Natural killer cell (primary cell): ENCODE measurements around the gene MAPK8IP1. TPM values are rescaled to one million over a fixed set of nuclear protein-coding genes. Genes with fewer than 3 reads are reported as not detected.

Experiments
- ATAC-seq, 3 donors: fragments of 150-1000 bp in 2 of 3; fragments of 200-7000 bp in 1 of 3; cut with Tn5 transposase; 1 replicate in 1 of 3; 2 replicates in 2 of 3; pipeline ENCODE4 v1.10.0; 2021; ENCODE audit warnings: mild to moderate bottlenecking in 2 of 3, moderate library complexity in 2 of 3
- DNase-seq, 2 donors: peaks; one replicate each; pipeline versions ENCODE4 v3.0.0 to v3.0.0-alpha.2; 2013 to 2021; ENCODE audit warnings: mixed read lengths in 1 of 2
- H3K27ac ChIP-seq: one replicate; pipeline ENCODE4 v1.5.1; 2013; ENCODE audit warnings: mild to moderate bottlenecking, low read length
- H3K27me3 ChIP-seq: one replicate; pipeline ENCODE4 v1.6.1; 2013; ENCODE audit warnings: low read length; ENCODE audit not compliant: control insufficient read depth, insufficient read depth
- H3K36me3 ChIP-seq: one replicate; pipeline ENCODE4 v1.6.1; 2013; ENCODE audit warnings: low read length; ENCODE audit not compliant: control insufficient read depth, insufficient read depth
- H3K4me1 ChIP-seq: one replicate; pipeline ENCODE4 v1.6.1; 2013; ENCODE audit warnings: low read length; ENCODE audit not compliant: control insufficient read depth, insufficient read depth
- H3K4me3 ChIP-seq: one replicate; pipeline ENCODE4 v1.5.1; 2013; ENCODE audit warnings: low read length
- H3K9me3 ChIP-seq: one replicate; pipeline ENCODE4 v1.6.1; 2013; ENCODE audit warnings: low read length; ENCODE audit not compliant: control insufficient read depth, insufficient read depth
- H3K27ac Mint-ChIP-seq, 2 donors: one replicate each; pipeline ENCODE4 v1.8.0; 2022; ENCODE audit warnings: mild to moderate bottlenecking in 2 of 2, mixed read lengths in 2 of 2, moderate library complexity in 1 of 2
- H3K27me3 Mint-ChIP-seq, 2 donors: one replicate each; pipeline ENCODE4 v1.8.0; 2022; ENCODE audit warnings: low read depth in 2 of 2, mixed read lengths in 2 of 2
- H3K36me3 Mint-ChIP-seq: one replicate; pipeline ENCODE4 v1.8.0; 2022; ENCODE audit warnings: mixed read lengths
- H3K4me1 Mint-ChIP-seq, 2 donors: one replicate each; pipeline ENCODE4 v1.8.0; 2022; ENCODE audit warnings: mixed read lengths in 2 of 2
- H3K4me3 Mint-ChIP-seq: one replicate; pipeline ENCODE4 v1.8.0; 2022; ENCODE audit warnings: mild to moderate bottlenecking, moderate library complexity, mixed read lengths
- H3K9me3 Mint-ChIP-seq, 2 donors: one replicate each; pipeline ENCODE4 v1.8.0; 2022; ENCODE audit warnings: mixed read lengths in 2 of 2
- WGBS: methylation state at CpG from one replicate; pipeline ENCODE4 v1.1.7; 2013; ENCODE audit warnings: missing lambda C conversion rate; ENCODE audit not compliant: insufficient coverage; 5-methylcytosine and 5-hydroxymethylcytosine counted together
- intact Hi-C: fragments of 100-400 bp; cut with micrococcal nuclease; formaldehyde crosslinking; loops from one replicate; pipeline ENCODE4 v1.14.2; 2022
- total RNA-seq, 4 donors: library from RNA; stranded (reverse); fragments of 120-200 nt in 1 of 4; gene quantifications; one replicate each; pipeline versions ENCODE4 v1.2.3 to v1.2.4, GENCODE V29; 2013 to 2022
- TF ChIP-seq, protein P1 (sequence below): fragments of 200-600 bp; IDR thresholded peaks from one replicate; pipeline ENCODE4 v1.8.0; 2022; ENCODE audit warnings: antibody characterized with exemption

Gene MAPK8IP1
- total RNA-seq, 3 donors from 2014 or later (not counting 1 experiment from before 2014, with no cell fraction given) = 9.7 to 21.5 (median 13.9) TPM

DNA sequence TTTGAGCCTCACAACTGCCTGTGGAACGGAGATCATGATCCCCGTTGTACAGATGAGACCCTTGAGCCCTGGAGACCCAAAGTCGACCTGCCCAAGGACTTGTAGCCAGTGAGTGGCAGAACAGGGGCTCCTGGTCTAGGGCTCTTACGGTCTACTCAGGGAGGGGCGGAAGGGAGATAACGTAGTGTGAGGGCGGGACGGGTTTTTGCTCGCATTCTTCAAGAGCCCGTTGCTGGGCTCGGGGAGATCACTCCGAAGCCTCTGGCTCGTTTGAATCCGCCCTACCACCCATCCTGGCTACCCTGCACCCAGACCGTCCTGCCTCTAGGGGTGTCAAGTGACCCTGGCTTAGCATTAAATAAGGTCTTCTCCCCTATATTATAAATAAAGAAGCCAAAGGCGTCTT is 37.5 kb upstream of the MAPK8IP1 start:
- Histone ChIP-seq H3K9me3 (no peaks in the 10 kb centered on the region), H3K36me3 (peaks cover 1% of the 10 kb centered on the region), H3K4me3 (peak overlapping the region; percentile 82), H3K27ac (peak overlapping the region; percentile 90), H3K27me3 (no peaks in the 10 kb centered on the region), H3K4me1 (peaks cover 27% of the 10 kb centered on the region)
- peak; percentile 8 to 12 (median 11) for ATAC-seq
- Mint-ChIP-seq H3K27me3 (no peaks in the 10 kb centered on the region), H3K36me3 (no peaks in the 10 kb centered on the region), H3K4me1 (peaks cover 40 to 50% of the 10 kb centered on the region in 2 donors), H3K9me3 (no peaks in the 10 kb centered on the region), H3K4me3 (peak overlapping the region; percentile 90), H3K27ac (peak overlapping the region; percentile 96 to 98)
- intact Hi-C loops = loop anchor here (1.0 to 5.0 kb wide), 4 partner anchors 43 to 274 kb away; partner anchors contain the start of genes PHF21A and SLC35C1
- TF ChIP-seq, protein P1, sequence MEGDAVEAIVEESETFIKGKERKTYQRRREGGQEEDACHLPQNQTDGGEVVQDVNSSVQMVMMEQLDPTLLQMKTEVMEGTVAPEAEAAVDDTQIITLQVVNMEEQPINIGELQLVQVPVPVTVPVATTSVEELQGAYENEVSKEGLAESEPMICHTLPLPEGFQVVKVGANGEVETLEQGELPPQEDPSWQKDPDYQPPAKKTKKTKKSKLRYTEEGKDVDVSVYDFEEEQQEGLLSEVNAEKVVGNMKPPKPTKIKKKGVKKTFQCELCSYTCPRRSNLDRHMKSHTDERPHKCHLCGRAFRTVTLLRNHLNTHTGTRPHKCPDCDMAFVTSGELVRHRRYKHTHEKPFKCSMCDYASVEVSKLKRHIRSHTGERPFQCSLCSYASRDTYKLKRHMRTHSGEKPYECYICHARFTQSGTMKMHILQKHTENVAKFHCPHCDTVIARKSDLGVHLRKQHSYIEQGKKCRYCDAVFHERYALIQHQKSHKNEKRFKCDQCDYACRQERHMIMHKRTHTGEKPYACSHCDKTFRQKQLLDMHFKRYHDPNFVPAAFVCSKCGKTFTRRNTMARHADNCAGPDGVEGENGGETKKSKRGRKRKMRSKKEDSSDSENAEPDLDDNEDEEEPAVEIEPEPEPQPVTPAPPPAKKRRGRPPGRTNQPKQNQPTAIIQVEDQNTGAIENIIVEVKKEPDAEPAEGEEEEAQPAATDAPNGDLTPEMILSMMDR = no peak
- DNase-seq = peak; percentile 47 to 72
- 1% methylated on average over 16 of the region's 16 CpGs for WGBS

DNA sequence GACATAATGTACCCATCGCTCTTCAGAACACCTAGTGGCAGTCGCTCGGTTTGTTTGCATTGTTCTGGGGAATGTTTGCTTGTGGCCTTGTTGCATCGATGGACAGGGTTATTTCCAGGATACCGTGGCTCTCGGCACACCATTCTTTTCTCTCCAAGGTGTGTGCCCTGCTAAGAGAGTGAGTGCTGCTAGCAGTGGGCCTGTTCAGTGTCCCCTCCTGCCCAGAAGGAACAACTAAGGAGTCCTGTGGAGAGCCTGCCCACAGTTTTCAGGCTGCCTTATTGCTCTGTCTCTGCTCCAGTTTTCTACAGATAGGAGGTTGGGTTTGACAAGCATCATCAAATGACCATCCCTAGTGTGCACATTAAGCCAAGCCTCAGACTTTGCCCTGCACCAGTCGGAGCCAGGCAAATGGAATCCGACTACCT is 36.8 kb upstream of the MAPK8IP1 start:
- Histone ChIP-seq H3K4me3 (no peak overlapping the region), H3K27me3 (no peaks in the 10 kb centered on the region), H3K36me3 (peaks cover 1% of the 10 kb centered on the region), H3K9me3 (no peaks in the 10 kb centered on the region), H3K4me1 (peaks cover 27% of the 10 kb centered on the region), H3K27ac (no peak overlapping the region)
- no peaks in the 10 kb centered on the region for H3K27me3 Mint-ChIP-seq
- peak overlapping the region; percentile 96 to 98 for H3K27ac Mint-ChIP-seq
- H3K4me3 Mint-ChIP-seq = peak overlapping the region; percentile 90
- ATAC-seq (no peak), DNase-seq (no peak)
- 93% methylated on average over 8 of the region's 8 CpGs for WGBS
- H3K36me3 Mint-ChIP-seq = no peaks in the 10 kb centered on the region
- intact Hi-C loops = loop anchor here (5.0 kb wide), 2 partner anchors 159 to 274 kb away; partner anchors contain the start of gene PHF21A
- peaks cover 33 to 43% of the 10 kb centered on the region in 2 donors for H3K4me1 Mint-ChIP-seq
- TF ChIP-seq, protein P1 = no peak
- H3K9me3 Mint-ChIP-seq = no peaks in the 10 kb centered on the region

DNA sequence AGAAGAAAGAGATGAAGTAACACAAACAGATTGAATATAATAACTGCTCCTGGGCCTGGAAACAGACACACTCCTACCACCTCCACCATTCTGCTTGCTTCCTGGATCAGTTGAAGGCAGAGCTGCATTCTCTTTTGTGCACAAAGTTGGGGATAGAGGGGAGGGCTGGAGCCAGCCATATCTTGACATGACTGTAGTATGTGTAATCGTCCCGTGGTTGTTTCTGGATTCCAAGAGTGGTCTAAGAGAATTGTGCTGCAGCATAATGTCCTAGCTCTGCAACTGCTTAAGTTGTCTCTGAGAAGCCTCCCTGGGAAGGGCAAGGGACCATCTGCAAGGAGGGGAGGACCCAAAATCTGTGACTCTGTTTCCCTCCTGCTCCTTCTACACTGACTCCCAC is 35.0 kb upstream of the MAPK8IP1 start:
- TF ChIP-seq, protein P1 = no peak
- Histone ChIP-seq H3K27ac (no peak overlapping the region), H3K9me3 (no peaks in the 10 kb centered on the region), H3K4me3 (no peak overlapping the region), H3K4me1 (peaks cover 27% of the 10 kb centered on the region), H3K27me3 (no peaks in the 10 kb centered on the region), H3K36me3 (peaks cover 1% of the 10 kb centered on the region)
- no peak for DNase-seq
- Mint-ChIP-seq H3K4me3 (peak overlapping the region; percentile 63), H3K9me3 (no peaks in the 10 kb centered on the region), H3K4me1 (peaks cover 32 to 40% of the 10 kb centered on the region in 2 donors), H3K27ac (no peak overlapping the region), H3K36me3 (no peaks in the 10 kb centered on the region), H3K27me3 (no peaks in the 10 kb centered on the region)
- no peak for ATAC-seq
- 98% methylated on average over 2 of the region's 2 CpGs for WGBS
- intact Hi-C loops = no loop called here

DNA sequence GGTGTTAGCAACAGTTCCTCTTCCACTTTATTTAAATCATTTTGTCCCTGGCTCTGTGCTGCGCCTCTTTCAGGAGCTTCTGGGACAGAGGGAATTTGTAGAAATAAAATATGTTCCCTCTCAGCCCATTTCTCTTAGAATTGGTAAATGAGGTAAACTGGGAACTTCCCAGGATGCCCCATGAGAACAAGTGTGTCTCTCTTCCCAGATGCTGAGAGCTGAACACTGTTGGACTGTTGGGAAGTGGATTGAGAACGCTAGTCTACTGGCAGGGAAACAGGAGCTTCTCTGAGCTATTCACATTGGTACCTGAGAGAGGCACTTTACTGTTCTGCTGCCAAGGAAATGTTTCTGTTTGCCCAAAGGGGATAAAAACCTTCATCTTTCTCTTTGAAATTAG is 34.2 kb upstream of the MAPK8IP1 start:
- intact Hi-C loops = no loop called here
- no peak for ATAC-seq

More for the DNA sequence above, 34.2 kb upstream of the MAPK8IP1 start:
- Mint-ChIP-seq H3K36me3 (no peaks in the 10 kb centered on the region), H3K4me1 (peaks cover 32 to 40% of the 10 kb centered on the region in 2 donors), H3K4me3 (no peak overlapping the region), H3K9me3 (no peaks in the 10 kb centered on the region), H3K27ac (no peak overlapping the region), H3K27me3 (no peaks in the 10 kb centered on the region)
- TF ChIP-seq, protein P1 = no peak
- Histone ChIP-seq H3K36me3 (peaks cover 8% of the 10 kb centered on the region), H3K4me3 (no peak overlapping the region), H3K9me3 (no peaks in the 10 kb centered on the region), H3K27ac (no peak overlapping the region), H3K27me3 (no peaks in the 10 kb centered on the region), H3K4me1 (peaks cover 25% of the 10 kb centered on the region)
- 90% methylated on average over 1 of the region's 2 CpGs for WGBS
- DNase-seq = no peak
